ENCODE results near the gene CASTOR2. TPM values are rescaled to one million over a fixed set of nuclear protein-coding genes. Genes with fewer than 3 reads are reported as not detected.

The CASTOR2 gene
- total RNA-seq, 1 experiment from 2014 or later = 26.5 TPM

GRCh38 chr7:75055155-75055554, 90.7 kb downstream of the CASTOR2 start:
- no peaks in the 10 kb centered on the region for H3K79me2 ChIP-seq (ENCODE audit: insufficient read depth, low read length)
- H2BK5ac ChIP-seq (ENCODE audit: insufficient read length, low read length) = no peak overlapping the region
- no peak overlapping the region for H4K91ac ChIP-seq (ENCODE audit: insufficient read length, low read depth, low read length)
- H3K23me2 ChIP-seq (ENCODE audit: insufficient read length, low read depth, low read length, poor library complexity, severe bottlenecking) = no peaks in the 10 kb centered on the region
- no peaks in the 10 kb centered on the region for H3K4me1 Mint-ChIP-seq
- H4K5ac ChIP-seq (ENCODE audit: insufficient read length, low read depth, low read length) = no peak overlapping the region
- peak overlapping the region in 1 of 3 experiments; percentile 62; a peak in 3 of 7 replicates for H3K27ac Mint-ChIP-seq
- no peak overlapping the region for H2AK5ac ChIP-seq (ENCODE audit: insufficient read length, low read length)
- no peaks in the 10 kb centered on the region for H4K20me1 ChIP-seq (ENCODE audit: control insufficient read depth, insufficient read depth, insufficient read length)
- H2BK12ac ChIP-seq (ENCODE audit: insufficient read length, low read depth, low read length) = no peak overlapping the region
- H3K36me3 Mint-ChIP-seq (ENCODE audit: insufficient read depth in 1 of 3, low read depth in 3 of 3) = peaks cover 36 to 88% (median 80%) of the 10 kb centered on the region in 3 experiments; a peak in 6 of 7 replicates
- H3K27me3 Mint-ChIP-seq (ENCODE audit: low read depth) = no peaks in the 10 kb centered on the region
- DNase-seq = no peak
- no peak overlapping the region for H3K4me2 ChIP-seq (ENCODE audit: insufficient read depth, insufficient read length, low read length)
- H2BK20ac ChIP-seq (ENCODE audit: low read depth, low read length, poor library complexity, severe bottlenecking) = no peak overlapping the region
- H2AFZ ChIP-seq (ENCODE audit: low read length) = no peak overlapping the region
- no peak overlapping the region for H2BK15ac ChIP-seq (ENCODE audit: low read depth, low read length)
- no peaks in the 10 kb centered on the region for H3K9me3 Mint-ChIP-seq
- no peak overlapping the region for H3T11ph ChIP-seq (ENCODE audit: low read length)
- H3K9ac ChIP-seq (ENCODE audit: extremely low read depth, insufficient read length, low read length) = no peak overlapping the region
- H3K4ac ChIP-seq (ENCODE audit: low read depth, low read length) = no peak overlapping the region
- H3K27me3 ChIP-seq (ENCODE audit: insufficient read depth, low read length) = no peaks in the 10 kb centered on the region
- no peak overlapping the region for H2BK120ac ChIP-seq (ENCODE audit: low read depth, low read length, poor library complexity, severe bottlenecking)
- H3K18ac ChIP-seq (ENCODE audit: insufficient read length, low read depth, low read length) = no peak overlapping the region
- no CpG with 5 or more reads among the region's 9 CpGs for WGBS (ENCODE audit: extremely low coverage, insufficient read length, low lambda C conversion rate)
- no peak overlapping the region for H4K8ac ChIP-seq (replicated peaks; ENCODE audit: insufficient read length, low read depth, low read length)
- no peak for TF ChIP-seq CTCF (conservative IDR thresholded peaks at IDR 0.05)
- H3K9me3 ChIP-seq (ENCODE audit: control insufficient read depth, low read depth, low read length) = no peaks in the 10 kb centered on the region
- H3K56ac ChIP-seq (ENCODE audit: insufficient read length, low read depth, low read length) = no peak overlapping the region
- no peak overlapping the region for H3K14ac ChIP-seq (ENCODE audit: insufficient read depth, low read length)
- no peak overlapping the region for H3K27ac ChIP-seq (ENCODE audit: insufficient read length, low read depth, low read length)
- H3K79me1 ChIP-seq (ENCODE audit: insufficient read depth, low read depth, low read length, poor library complexity, severe bottlenecking) = no peaks in the 10 kb centered on the region
- H3K4me3 Mint-ChIP-seq = no peak overlapping the region
- no peak overlapping the region for H3K23ac ChIP-seq (ENCODE audit: insufficient read length, low read depth, low read length)
- no peaks in the 10 kb centered on the region for H3K4me1 ChIP-seq (ENCODE audit: insufficient read depth, low read length)

Measured in H9 (cell line).